Forelimb muscle (tissue), 1 donor: Measurements from ENCODE around the gene SPDEF. TPM values are rescaled to one million over a fixed set of nuclear protein-coding genes. Genes with fewer than 3 reads are reported as not detected.

Experiments
- DNase-seq: peaks from one replicate; pipeline ENCODE4 v3.0.0-alpha.2; 2013; ENCODE audit warnings: low read depth
- polyA plus RNA-seq: library from polyadenylated mRNA; unstranded; fragments of 120-200 nt; gene quantifications from one replicate; pipeline ENCODE4 v1.2.1, GENCODE V29; 2013; ENCODE audit not compliant: insufficient read length

Gene SPDEF
- polyA plus RNA-seq, 1 donor, result 0.14 TPM

DNA sequence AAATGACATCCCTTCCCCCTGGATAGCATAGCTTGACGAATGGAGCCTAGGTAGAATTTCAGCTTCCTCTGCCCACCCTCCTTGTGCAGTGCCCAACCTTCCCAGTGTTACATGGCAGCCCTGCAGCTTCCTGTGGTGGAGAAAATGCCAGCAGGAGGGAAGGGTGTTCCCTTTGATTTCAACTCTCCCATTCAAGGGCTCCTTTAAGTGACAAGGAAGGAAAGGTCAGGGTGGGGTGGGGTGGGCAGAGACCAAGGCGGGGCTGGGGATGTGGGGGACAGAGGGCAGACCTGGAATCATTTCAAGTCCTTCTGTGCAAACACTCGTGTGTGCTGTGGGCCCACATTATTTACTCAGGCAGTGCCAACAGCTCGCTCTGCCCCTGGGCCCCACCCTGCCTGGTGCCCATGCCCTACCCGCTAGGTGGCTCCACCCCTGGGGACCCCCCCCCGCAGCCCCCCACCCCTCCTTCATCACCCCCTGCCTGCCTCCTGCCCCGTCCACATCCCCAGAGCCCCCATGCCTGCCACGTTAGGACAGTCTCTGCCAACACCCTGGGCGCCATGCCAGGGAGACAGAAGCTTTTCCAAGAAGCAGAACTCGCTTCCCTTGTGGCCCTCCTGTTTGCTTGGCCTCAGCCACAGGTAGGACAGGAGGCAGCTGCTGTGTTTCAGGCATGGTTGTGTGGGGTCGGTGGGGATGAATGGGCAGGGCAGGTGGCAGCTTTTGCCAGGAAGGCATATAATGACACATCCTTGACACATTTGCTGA is 9.4 kb downstream of the SPDEF start:
- DNase-seq, result no peak

GRCh38 chr6:34544776-34545471 is 11.2 kb downstream of the SPDEF start:
- no peak for DNase-seq

DNA sequence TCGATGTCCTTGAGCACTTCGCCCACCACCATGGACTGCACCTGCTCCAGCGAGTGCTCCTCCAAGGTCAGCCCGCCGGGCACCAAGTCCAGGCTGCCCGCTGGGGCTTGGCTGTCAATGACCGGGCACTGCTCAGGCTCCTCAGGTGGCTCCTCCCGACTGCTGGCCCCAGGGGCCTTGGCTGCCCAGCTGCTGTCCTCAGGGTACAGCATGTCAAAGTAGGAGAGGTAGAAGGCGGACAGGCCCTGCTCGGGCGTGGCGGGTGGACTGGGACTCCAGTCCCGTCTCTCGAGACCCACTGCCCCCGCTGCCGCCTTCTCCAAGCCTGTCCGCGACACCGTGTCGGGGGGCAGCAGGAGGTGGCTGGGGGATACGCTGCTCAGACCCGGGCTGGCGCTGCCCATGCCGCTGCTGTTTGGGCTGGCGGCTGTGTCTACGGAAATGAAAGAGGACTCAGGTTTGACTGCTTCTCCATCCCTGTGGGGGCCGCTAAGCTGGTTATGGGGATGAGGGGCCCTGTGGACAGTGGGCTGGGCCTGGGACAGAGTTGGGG is 12.0 kb downstream of the SPDEF start:
- DNase-seq, result no peak

DNA sequence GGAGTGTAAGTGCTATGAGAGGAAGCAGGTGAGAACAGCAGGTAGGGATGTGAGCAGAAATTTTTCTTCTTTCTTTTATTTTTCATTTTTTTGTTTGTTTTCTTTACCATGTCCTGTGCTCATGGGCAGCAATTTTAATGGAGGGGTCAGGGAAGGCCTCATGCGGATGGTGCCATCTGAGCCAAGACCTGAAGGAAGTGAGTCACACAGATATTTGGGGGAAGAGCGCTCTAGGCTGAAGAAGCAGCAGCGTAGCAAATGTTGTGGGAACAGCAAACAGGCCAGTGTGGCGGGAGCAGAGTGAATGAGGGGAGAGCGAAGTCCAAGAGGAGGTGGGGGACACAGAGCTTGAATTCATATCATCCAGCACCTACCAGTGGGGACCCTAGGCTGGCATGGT is 12.7 kb downstream of the SPDEF start:
- no peak for DNase-seq

DNA sequence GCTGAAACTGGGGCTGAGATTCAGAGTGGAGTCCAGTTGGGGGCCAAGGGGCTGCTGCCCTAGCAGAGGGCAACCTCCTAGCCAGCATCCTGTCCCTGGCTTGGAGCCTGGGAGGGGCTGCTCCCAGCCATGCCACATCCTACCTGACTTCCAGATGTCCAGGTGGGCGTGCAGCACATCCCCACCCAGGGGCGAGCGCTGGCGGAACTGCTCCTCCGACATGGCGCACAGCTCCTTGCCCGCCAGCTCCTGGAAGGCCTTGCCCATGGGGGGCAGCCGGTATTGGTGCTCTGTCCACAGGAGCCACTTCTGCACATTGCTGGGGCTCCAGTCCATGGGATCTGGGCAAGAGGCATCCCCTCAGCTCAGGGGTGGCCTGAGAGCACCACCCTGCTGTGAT is 15.3 kb downstream of the SPDEF start:
- no peak for DNase-seq

- no peak for DNase-seq
These were observed 15.9 kb downstream of the SPDEF start for GRCh38 chr6:34540222-34540621.

DNA sequence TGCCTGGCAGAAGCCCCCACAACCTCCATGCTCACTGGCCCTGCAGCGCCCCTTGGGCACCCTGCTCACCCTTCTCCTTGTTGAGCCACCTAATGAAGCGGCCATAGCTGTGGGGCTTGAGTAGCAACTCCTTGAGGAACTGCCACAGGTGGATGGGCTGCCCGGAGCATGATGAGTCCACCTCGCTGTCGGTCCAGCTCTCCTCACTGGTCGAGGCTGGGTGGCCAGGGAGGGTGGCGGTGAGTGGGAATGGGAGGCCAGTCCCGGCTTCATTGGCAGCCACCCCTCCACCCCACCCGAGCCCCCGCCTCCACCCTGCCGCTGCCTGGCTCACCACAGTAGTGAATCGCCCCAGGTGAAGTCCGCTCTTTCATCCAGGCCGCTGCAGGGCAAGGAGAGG is 16.9 kb downstream of the SPDEF start:
- no peak for DNase-seq

GRCh38 chr6:34538581-34538980 is 17.5 kb downstream of the SPDEF start:
- DNase-seq, result no peak

- DNase-seq, result no peak
These were observed 18.1 kb downstream of the SPDEF start for GRCh38 chr6:34537922-34538550.

DNA sequence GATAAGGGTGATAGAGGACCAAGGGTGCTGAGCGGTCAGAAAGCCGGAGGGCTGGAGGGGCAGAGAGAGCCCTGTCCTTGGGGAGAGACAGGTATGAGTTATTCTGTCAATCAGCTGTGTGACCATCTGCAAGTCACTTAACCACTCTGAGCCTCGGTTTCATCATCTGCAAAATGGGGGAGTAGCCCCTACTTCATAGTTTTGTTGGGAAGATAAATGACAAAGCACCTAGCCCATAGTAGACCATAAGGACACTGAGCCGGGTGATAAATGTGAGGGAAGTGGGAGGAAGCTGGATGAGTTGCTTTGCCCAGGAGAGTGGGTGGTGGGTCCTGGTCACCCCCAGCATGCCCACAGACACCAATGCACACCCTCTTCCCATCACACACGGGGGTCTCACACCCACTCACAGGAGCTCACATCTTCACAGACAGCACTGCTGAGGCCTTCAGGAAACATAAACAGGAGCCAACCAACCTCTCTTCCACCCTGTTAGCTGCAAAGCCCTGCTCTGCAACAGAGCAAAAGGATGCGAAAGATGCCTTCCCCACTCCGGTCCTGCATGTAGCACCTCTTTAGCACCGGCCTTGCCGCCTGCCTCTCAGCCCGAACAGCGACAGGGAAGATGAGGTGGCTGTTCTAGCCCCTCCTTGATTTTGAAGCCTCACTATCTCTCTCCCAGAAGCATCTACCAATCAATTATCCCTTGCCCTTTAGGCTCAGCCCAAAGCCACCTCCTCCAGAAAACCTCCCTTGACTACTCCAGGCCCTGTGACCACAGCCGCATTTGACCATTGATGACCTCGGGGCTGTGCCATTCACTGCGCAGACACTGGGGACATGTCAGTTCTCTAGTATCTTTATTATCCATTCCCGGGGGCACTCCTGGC is 18.9 kb downstream of the SPDEF start:
- no peak for DNase-seq

DNA sequence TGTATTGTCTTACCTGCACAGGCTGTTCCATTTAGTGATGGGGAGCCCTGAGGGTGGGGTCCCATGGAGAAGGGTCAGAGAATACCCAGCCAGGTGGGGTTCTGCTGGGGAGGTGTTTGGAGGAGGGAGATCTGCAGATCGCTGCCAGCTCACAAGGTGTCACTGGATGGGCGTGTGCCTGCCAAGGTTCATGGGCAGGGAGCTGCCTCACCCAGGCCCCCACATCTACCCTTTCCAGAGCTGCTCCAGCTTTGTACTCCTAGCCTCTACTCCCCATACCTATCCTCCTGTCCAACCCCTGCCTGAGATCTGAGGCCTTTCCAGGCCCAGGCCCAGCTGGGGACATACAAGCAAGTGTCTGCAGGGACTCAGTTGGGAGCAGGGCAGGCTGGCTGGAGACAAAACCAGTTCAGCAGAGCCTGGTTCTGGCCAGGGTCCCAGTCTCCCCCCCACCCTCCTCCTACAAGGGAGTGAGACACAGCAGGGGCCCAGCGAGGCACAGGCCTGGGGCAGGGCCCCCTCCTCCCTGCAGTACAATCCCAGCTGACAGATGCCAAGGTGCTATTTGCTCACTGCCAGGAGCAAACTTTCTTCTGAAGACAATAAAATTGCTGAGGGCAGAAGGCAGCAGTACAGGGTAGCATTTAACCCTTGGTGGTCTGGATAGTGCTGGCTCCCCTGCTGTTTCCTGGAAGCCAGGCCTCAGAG is 19.7 kb downstream of the SPDEF start:
- no peak for DNase-seq

- no peak for DNase-seq
These were observed 20.5 kb downstream of the SPDEF start for GRCh38 chr6:34535646-34536045.

DNA sequence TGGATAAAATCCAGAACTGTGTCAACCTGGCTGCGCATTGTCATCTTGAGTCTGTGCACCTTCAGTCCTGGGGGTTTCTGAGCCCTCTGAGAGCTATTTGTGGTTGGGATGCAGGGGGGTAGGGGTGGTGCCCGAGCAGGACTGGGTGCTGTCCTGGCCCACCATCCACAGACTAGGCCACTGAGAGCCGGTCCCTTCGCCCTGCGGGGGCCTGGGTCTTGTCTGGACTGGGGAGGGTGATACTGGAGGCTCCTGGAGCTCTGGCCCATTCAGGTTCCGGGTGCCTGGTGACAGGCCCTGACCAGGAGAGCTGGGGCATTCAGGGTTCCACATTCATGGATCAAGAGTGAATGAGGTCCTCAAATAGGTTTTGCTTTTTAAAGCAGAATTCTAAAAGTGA is 20.9 kb downstream of the SPDEF start:
- no peak for DNase-seq

GRCh38 chr6:34534656-34535055 is 21.5 kb downstream of the SPDEF start:
- DNase-seq, result no peak

DNA sequence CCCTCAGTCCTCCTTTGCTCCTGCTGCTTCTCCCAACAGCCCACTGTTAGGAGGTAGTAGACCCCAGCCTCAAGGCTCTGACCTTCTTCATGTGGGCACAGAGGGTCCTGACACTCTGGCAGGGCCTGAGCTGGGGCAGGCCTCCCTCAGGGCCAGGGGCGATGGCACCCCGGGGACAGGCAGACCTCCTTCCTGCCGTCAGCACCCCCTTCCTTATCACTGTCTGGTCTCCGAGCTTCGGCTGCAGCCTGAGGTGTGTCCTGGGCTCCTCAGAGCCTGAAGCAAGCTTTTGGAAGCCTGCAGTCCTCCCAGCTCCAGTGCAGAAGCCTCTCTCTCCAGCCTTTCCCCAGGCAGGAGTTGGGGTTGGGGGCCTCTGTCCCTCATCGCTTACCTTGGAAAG is 22.0 kb downstream of the SPDEF start:
- no peak for DNase-seq

- DNase-seq, result no peak
These were observed 23.9 kb downstream of the SPDEF start for GRCh38 chr6:34532230-34532629.

DNA sequence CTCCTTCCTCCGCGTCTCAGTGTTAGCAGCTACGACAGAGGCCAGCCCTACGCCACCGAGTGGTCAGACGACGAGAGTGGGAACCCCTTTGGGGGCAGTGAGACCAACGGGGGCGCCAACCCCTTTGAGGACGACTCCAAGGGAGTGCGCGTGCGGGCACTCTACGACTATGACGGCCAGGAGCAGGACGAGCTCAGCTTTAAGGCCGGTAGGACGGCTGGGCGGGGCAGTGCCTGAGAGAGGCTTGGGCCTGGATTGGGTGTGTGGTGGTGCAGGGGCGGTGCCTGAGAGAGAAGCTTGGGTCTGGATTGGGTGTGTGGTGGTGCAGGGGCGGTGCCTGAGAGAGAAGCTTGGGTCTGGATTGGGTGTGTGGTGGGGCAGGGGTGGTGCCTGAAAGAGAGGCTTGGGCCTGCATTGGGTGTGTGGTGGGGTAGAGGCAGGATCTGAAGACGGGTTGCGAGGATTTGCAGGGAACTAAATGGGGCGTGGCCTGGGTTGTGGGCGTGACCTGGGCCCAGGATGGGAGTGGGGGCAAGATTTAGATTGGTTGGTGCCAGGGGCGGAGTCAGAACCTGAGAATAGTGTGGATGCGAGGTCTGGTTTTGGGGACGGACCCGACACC is 24.4 kb downstream of the SPDEF start:
- peak; percentile 70 for DNase-seq

- DNase-seq, result no peak
These were observed 25.3 kb downstream of the SPDEF start for GRCh38 chr6:34530753-34531365.

- no peak for DNase-seq
These were observed 26.3 kb downstream of the SPDEF start for GRCh38 chr6:34529665-34530327.
